Measurements from ENCODE around the gene AFF1.

Gene AFF1

DNA sequence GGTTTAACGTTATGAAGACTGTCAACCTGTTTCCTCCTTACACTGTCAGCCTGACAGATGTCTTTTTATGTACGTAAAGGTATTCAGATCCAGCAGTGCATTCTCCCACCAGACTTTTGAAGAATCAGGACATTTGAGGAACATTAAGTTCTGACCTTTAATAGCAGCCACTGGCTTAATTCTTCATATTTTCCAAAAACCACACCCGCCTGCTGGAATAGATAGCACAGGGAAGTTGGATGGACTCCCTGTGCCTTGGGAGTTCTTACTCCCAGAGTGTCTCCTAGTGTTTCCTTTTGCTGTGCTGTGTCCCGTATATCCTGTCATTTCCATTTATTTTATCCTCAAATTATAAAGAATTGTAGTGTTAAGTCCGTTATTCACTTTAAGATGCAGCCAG is 94.5 kb downstream of the AFF1 start:
- H3K79me2 ChIP-seq (ENCODE audit: insufficient read depth, low read length): no peaks in the 10 kb centered on the region
- no peak overlapping the region for H2AFZ ChIP-seq (ENCODE audit: low read depth, low read length, severe bottlenecking)
- no peaks in the 10 kb centered on the region for H3K9me2 ChIP-seq (replicated peaks; ENCODE audit: insufficient read depth, low read length)
- no peaks in the 10 kb centered on the region for H3K36me3 ChIP-seq (ENCODE audit: low read length)
- H3K27me3 ChIP-seq (ENCODE audit: low read length): no peaks in the 10 kb centered on the region
- TF ChIP-seq CTCF (IDR thresholded peaks at IDR 0.05; ENCODE audit: insufficient read depth, low read length, poor library complexity, severe bottlenecking) (no peak), EZH2phosphoT487 (conservative IDR thresholded peaks at IDR 0.05; ENCODE audit: low read length) (no peak)
- no peak overlapping the region for H3K27ac ChIP-seq (ENCODE audit: low read depth, low read length)
- H4K20me1 ChIP-seq (ENCODE audit: low read depth, low read length): no peaks in the 10 kb centered on the region
- H3K4me2 ChIP-seq (ENCODE audit: low read depth, low read length, poor library complexity, severe bottlenecking): no peak overlapping the region
- no peak overlapping the region for H3K4me3 ChIP-seq (ENCODE audit: insufficient read depth, low read length, poor library complexity, severe bottlenecking)
- H3K9me3 ChIP-seq (ENCODE audit: insufficient read depth, low read length): no peaks in the 10 kb centered on the region
- H3K9ac ChIP-seq (ENCODE audit: low read length): no peak overlapping the region
- no peaks in the 10 kb centered on the region for H3F3A ChIP-seq (ENCODE audit: insufficient read depth)

DNA sequence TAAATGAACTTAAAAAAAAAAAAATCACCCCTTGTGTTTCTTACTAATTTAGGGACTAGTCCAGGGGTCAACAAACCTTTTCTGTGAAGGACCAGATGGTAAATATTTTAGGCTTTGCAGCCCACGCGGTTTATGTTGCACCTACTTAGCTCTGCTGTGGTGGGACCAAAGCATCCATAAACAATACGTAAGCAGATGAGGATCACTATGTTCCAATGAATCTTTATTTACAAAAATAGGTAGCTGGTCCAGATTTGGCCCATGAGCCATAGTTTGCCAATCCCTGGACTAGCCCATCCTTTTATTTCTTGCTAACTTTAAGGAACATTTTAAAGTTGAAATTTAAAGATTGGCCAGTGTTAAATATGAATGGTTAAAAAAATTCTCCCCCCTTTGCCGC is 95.3 kb downstream of the AFF1 start:
- H2AFZ ChIP-seq (ENCODE audit: low read depth, low read length, severe bottlenecking): no peak overlapping the region
- no peaks in the 10 kb centered on the region for H3F3A ChIP-seq (ENCODE audit: insufficient read depth)
- no peaks in the 10 kb centered on the region for H3K27me3 ChIP-seq (ENCODE audit: low read length)
- TF ChIP-seq CTCF (IDR thresholded peaks at IDR 0.05; ENCODE audit: insufficient read depth, low read length, poor library complexity, severe bottlenecking) (no peak), EZH2phosphoT487 (conservative IDR thresholded peaks at IDR 0.05; ENCODE audit: low read length) (no peak)
- H4K20me1 ChIP-seq (ENCODE audit: low read depth, low read length): no peaks in the 10 kb centered on the region
- no peak overlapping the region for H3K4me3 ChIP-seq (ENCODE audit: insufficient read depth, low read length, poor library complexity, severe bottlenecking)
- no peaks in the 10 kb centered on the region for H3K9me3 ChIP-seq (ENCODE audit: insufficient read depth, low read length)
- H3K27ac ChIP-seq (ENCODE audit: low read depth, low read length): no peak overlapping the region
- H3K4me2 ChIP-seq (ENCODE audit: low read depth, low read length, poor library complexity, severe bottlenecking): no peak overlapping the region
- H3K9me2 ChIP-seq (replicated peaks; ENCODE audit: insufficient read depth, low read length): no peaks in the 10 kb centered on the region
- no peaks in the 10 kb centered on the region for H3K79me2 ChIP-seq (ENCODE audit: insufficient read depth, low read length)
- no peak overlapping the region for H3K9ac ChIP-seq (ENCODE audit: low read length)
- H3K36me3 ChIP-seq (ENCODE audit: low read length): no peaks in the 10 kb centered on the region

DNA sequence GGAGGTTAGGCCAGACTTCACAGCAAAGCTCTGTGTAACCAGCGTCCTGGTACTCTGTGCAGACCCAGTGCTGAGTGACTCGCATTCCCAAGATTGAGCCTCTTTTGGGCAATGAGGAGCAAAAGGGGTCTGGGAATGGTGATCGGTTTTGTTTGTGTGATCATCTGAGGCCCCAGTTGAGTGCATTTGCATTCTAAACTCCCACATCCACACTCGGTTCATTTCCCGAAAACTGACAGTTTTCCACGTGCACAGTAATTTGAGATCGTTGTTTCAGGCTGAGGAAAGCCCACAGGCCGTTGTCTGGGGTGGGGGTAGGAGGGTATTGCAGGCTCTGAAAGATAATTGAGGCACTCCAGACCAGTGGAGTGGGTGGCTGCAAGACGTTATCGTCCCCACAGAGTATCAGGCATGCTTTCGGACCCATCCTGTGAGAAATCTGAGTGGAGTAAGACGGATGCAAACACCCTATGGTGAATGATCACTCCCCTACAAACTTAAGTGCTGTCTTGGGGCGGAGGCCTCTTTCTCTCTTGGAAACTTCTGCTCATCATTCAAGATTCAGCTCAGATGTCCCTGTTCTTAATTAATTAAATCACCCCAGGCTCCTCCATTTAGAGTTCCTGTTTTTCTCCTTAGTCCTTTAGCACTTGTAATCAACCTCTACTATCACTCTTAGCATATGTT is 96.1 kb downstream of the AFF1 start:
- Histone ChIP-seq H4K20me1 (ENCODE audit: low read depth, low read length) (no peaks in the 10 kb centered on the region), H3K4me2 (ENCODE audit: low read depth, low read length, poor library complexity, severe bottlenecking) (no peak overlapping the region), H2AFZ (ENCODE audit: low read depth, low read length, severe bottlenecking) (no peak overlapping the region), H3K9me2 (replicated peaks; ENCODE audit: insufficient read depth, low read length) (no peaks in the 10 kb centered on the region), H3K4me3 (ENCODE audit: insufficient read depth, low read length, poor library complexity, severe bottlenecking) (no peak overlapping the region), H3K9me3 (ENCODE audit: insufficient read depth, low read length) (no peaks in the 10 kb centered on the region), H3K36me3 (ENCODE audit: low read length) (no peaks in the 10 kb centered on the region), H3K9ac (ENCODE audit: low read length) (no peak overlapping the region), H3K79me2 (ENCODE audit: insufficient read depth, low read length) (no peaks in the 10 kb centered on the region), H3K27ac (ENCODE audit: low read depth, low read length) (no peak overlapping the region), H3F3A (ENCODE audit: insufficient read depth) (no peaks in the 10 kb centered on the region), H3K27me3 (ENCODE audit: low read length) (no peaks in the 10 kb centered on the region)
- TF ChIP-seq CTCF (IDR thresholded peaks at IDR 0.05; ENCODE audit: insufficient read depth, low read length, poor library complexity, severe bottlenecking): no peak
- TF ChIP-seq EZH2phosphoT487 (conservative IDR thresholded peaks at IDR 0.05; ENCODE audit: low read length): no peak
